Endometrial microvascular endothelial cells (primary cell): Measurements from ENCODE around the gene PLAAT1. TPM values are rescaled to one million over a fixed set of nuclear protein-coding genes. Genes with fewer than 3 reads are reported as not detected.

ENCODE experiments used
- total RNA-seq: library from RNA; depleted of rRNA; stranded (reverse); fragments of >200 nt; gene quantifications from one replicate; pipeline ENCODE4 v1.2.3, GENCODE V29; 2015; ENCODE audit errors: inconsistent ontology term

PLAAT1 gene
- total RNA-seq, 1 donor from 2014 or later: not detected

Other genes starting within 250 kb of the PLAAT1 start
- gene ATP13A5, start 137.5 kb downstream of the PLAAT1 start, total RNA-seq: not detected